ENCODE measurements around the gene PDE8A. TPM values are rescaled to one million over a fixed set of nuclear protein-coding genes. Genes with fewer than 3 reads are reported as not detected.

The PDE8A gene
- total and polyA plus RNA-seq, 2 of the 4 experiments (the other 2 are of a cell fraction): 32.4 to 35.9 TPM

DNA sequence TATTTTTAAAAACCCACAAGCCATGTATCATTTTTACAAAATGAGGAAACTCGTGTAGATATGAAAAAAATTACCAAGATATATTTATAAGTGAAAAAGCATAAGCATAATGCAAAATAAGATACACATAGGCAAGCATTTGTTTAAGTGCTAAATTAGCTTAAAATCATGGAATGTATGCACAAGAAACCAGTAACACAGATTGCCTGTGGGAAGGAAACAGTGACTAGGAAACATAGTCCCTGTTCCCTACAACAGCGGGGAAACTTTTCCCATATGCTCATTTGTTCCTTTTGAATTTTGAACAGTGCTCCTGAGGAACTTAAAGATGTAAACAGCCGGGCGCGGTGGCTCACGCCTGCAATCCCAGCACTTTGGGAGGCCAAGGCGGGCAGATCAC lies 169.5 kb downstream of the PDE8A start:
- dilution Hi-C loops (cut with HindIII; ENCODE audit: low sequenced_read_pairs, unreplicated experiment): no loop called here
- H3K56ac ChIP-seq (ENCODE audit: extremely low read depth, insufficient read depth, low read length): no peak overlapping the region
- H4K91ac ChIP-seq (ENCODE audit: insufficient read depth, low read depth, low read length): no peak overlapping the region
- ChIA-PET POLR2A (ENCODE audit: unreplicated experiment) (no interaction called here), CTCF (no interaction called here)
- no peak overlapping the region for H3K4me3 ChIP-seq (ENCODE audit: insufficient read depth, low read depth, low read length)
- H2AK9ac ChIP-seq (replicated peaks; ENCODE audit: low read depth, low read length, poor library complexity): no peak overlapping the region
- BruUV-seq (replicated peaks): no TSS peak
- H3K9me1 ChIP-seq (ENCODE audit: insufficient read depth, low read length): no peaks in the 10 kb centered on the region
- no peak overlapping the region for H3K4ac ChIP-seq (ENCODE audit: low read depth, low read length)
- no peaks in the 10 kb centered on the region for H3K9me3 ChIP-seq (ENCODE audit: control insufficient read depth, insufficient read depth, low read length)
- intact Hi-C loops (cut with micrococcal nuclease): no loop called here
- in situ Hi-C loops (cut with MboI; ENCODE audit: low sequenced_read_pairs): loop anchor here (25.0 kb wide), 1 partner anchor 136 kb away; no protein-coding TSS in a partner anchor
- H2AK5ac ChIP-seq (ENCODE audit: low read depth, low read length): no peak overlapping the region
- no peak overlapping the region for H3K14ac ChIP-seq (replicated peaks; ENCODE audit: low read depth, low read length)
- H3K23ac ChIP-seq (ENCODE audit: low read depth, low read length): no peak overlapping the region
- no peak overlapping the region for H3K18ac ChIP-seq (ENCODE audit: low read depth, low read length)
- no peak overlapping the region for H2BK5ac ChIP-seq (ENCODE audit: low read depth, low read length, poor library complexity, severe bottlenecking)
- H3K79me1 ChIP-seq (ENCODE audit: low read depth in 1 of 2, low read length in 2 of 2): no peaks in the 10 kb centered on the region
- H2BK120ac ChIP-seq (ENCODE audit: low read depth, low read length): no peak overlapping the region
- H3K9ac ChIP-seq (ENCODE audit: low read depth, low read length): no peak overlapping the region
- H3K27ac ChIP-seq (ENCODE audit: insufficient read depth, low read length): no peak overlapping the region
- TF ChIP-seq RAD21 (IDR thresholded peaks at IDR 0.05; ENCODE audit: low read length): no peak
- TF ChIP-seq, protein P1, sequence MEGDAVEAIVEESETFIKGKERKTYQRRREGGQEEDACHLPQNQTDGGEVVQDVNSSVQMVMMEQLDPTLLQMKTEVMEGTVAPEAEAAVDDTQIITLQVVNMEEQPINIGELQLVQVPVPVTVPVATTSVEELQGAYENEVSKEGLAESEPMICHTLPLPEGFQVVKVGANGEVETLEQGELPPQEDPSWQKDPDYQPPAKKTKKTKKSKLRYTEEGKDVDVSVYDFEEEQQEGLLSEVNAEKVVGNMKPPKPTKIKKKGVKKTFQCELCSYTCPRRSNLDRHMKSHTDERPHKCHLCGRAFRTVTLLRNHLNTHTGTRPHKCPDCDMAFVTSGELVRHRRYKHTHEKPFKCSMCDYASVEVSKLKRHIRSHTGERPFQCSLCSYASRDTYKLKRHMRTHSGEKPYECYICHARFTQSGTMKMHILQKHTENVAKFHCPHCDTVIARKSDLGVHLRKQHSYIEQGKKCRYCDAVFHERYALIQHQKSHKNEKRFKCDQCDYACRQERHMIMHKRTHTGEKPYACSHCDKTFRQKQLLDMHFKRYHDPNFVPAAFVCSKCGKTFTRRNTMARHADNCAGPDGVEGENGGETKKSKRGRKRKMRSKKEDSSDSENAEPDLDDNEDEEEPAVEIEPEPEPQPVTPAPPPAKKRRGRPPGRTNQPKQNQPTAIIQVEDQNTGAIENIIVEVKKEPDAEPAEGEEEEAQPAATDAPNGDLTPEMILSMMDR (conservative IDR thresholded peaks at IDR 0.05; ENCODE audit: low read depth, low read length): no peak
- no peak for TF ChIP-seq RCOR1 (IDR thresholded peaks at IDR 0.05; ENCODE audit: insufficient replicate concordance, low read length)
- no peak for TF ChIP-seq CEBPB (IDR thresholded peaks at IDR 0.05; ENCODE audit: low read depth, low read length)
- TF ChIP-seq POLR2A (IDR thresholded peaks at IDR 0.05; ENCODE audit: low read depth, low read length): no peak
- no peak for TF ChIP-seq CHD1 (IDR thresholded peaks at IDR 0.05; ENCODE audit: low read depth, low read length)
- TF ChIP-seq, protein P2, sequence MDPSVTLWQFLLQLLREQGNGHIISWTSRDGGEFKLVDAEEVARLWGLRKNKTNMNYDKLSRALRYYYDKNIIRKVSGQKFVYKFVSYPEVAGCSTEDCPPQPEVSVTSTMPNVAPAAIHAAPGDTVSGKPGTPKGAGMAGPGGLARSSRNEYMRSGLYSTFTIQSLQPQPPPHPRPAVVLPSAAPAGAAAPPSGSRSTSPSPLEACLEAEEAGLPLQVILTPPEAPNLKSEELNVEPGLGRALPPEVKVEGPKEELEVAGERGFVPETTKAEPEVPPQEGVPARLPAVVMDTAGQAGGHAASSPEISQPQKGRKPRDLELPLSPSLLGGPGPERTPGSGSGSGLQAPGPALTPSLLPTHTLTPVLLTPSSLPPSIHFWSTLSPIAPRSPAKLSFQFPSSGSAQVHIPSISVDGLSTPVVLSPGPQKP (IDR thresholded peaks at IDR 0.05; ENCODE audit: borderline replicate concordance, low read depth, low read length): no peak
- no peak for TF ChIP-seq MAZ (IDR thresholded peaks at IDR 0.05; ENCODE audit: borderline replicate concordance, low read depth, low read length)
- no peak for TF ChIP-seq SMC3 (IDR thresholded peaks at IDR 0.05; ENCODE audit: low read depth, low read length)
- TF ChIP-seq, protein P3, sequence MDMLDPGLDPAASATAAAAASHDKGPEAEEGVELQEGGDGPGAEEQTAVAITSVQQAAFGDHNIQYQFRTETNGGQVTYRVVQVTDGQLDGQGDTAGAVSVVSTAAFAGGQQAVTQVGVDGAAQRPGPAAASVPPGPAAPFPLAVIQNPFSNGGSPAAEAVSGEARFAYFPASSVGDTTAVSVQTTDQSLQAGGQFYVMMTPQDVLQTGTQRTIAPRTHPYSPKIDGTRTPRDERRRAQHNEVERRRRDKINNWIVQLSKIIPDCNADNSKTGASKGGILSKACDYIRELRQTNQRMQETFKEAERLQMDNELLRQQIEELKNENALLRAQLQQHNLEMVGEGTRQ (IDR thresholded peaks at IDR 0.05; ENCODE audit: low read depth, low read length): no peak
- no peak for TF ChIP-seq MAFK (IDR thresholded peaks at IDR 0.05; ENCODE audit: low read depth, low read length)
- TF ChIP-seq MXI1 (IDR thresholded peaks at IDR 0.05; ENCODE audit: borderline replicate concordance, low read depth, low read length): no peak
- no peaks in the 10 kb centered on the region for H3K36me3 ChIP-seq (ENCODE audit: control insufficient read depth, insufficient read depth, low read length)
- H4K5ac ChIP-seq (ENCODE audit: low read depth, low read length): no peak overlapping the region
- no peak overlapping the region for H2BK15ac ChIP-seq (ENCODE audit: low read depth, low read length)
- H3K27me3 ChIP-seq (ENCODE audit: control insufficient read depth, insufficient read depth, low read length): peaks cover 5% of the 10 kb centered on the region
- no peak overlapping the region for H3K4me2 ChIP-seq (ENCODE audit: low read depth, low read length)
- no peak overlapping the region for H2BK20ac ChIP-seq (ENCODE audit: low read depth, low read length)
- no peaks in the 10 kb centered on the region for H4K20me1 ChIP-seq (ENCODE audit: insufficient read depth, low read length)
- ATAC-seq (ENCODE audit: low read depth) (no peak), DNase-seq (no peak)
- H2AFZ ChIP-seq (replicated peaks; ENCODE audit: low read length, poor library complexity): no peak overlapping the region
- no CpG with 5 or more reads among the region's 7 CpGs for whole genome bisulfite sequencing, 2 experiments (ENCODE audit: extremely low coverage in 2 of 2, insufficient read length in 1 of 2)
- H4K8ac ChIP-seq (ENCODE audit: low read depth in 2 of 2, low read length in 2 of 2): no peak overlapping the region
- H3K4me1 ChIP-seq (ENCODE audit: control insufficient read depth, insufficient read depth, low read length): no peaks in the 10 kb centered on the region
